GM21576 (cell line): ENCODE data around the gene NUFIP1.
"Not testable (repeated sequence)": the region's sequence is repeated elsewhere in the genome, so short reads cannot be mapped to it uniquely, and the experiment has no call there.

Source experiments
- ATAC-seq: cut with Tn5 transposase; IDR thresholded peaks from one replicate; pipeline ENCODE4 v1.9.1; 2021; ENCODE audit warnings: mild to moderate bottlenecking, moderate library complexity; ENCODE audit not compliant: unreplicated experiment

NUFIP1 gene

DNA sequence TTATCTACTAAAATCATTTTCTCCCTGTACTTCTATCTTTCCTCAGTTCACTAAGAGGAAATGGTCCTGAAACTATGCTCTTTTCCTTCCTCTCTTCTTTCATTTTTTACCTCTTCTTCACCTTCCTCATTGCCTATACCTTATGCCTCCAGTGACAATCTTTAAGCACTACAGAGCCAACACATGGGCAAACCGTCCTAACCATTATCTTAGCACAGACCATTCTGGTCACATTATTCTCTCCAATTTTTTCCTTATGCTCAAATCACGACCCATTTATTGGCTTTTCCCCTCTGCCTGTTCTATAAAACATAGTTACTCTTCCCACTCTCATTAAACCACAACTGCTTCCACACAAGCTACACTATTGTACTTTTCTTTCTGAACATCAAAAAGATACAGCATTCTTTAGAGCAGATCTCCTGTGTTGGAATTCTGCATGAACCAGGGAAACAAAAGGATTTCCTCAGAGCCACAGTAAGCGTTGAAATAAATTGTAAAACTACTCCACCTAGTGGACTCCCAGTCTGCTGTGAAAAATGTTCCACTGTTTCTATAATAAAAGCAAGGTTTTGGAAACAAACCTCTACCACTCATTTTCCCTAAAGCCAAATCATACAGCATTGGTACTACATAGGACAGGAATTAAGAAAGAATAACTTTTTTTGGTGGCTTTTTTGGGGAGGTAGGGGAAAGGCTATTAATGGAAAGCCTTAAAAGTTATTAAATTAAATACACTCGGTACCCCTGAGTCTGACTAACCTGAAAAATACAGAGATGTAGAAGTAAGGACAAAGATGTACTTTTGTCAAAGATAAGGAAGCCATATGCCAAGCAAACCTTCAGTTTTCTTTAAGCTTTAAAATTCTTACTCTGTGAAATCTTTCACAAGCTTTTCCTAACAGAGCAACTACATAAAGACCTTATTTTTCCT, 19.5 kb downstream of the NUFIP1 start:
- no peak for ATAC-seq

DNA sequence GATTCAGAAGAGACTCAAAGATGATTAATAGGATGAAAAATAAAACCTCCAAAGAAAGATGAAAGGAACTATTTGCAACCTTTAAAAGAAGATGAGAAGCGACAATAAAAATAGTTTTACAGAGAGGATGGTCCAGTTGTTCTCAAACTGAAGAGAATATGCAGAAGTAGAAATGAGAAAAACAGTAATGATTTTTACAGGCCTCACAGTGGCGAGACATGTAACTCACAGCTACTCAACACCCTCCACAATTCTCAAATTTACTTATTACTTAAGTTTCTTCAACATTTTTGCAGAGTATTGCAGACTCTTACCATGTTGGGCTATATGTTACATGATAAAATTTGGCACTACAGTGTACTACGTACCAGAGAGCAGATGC, 20.8 kb downstream of the NUFIP1 start:
- no peak for ATAC-seq

DNA sequence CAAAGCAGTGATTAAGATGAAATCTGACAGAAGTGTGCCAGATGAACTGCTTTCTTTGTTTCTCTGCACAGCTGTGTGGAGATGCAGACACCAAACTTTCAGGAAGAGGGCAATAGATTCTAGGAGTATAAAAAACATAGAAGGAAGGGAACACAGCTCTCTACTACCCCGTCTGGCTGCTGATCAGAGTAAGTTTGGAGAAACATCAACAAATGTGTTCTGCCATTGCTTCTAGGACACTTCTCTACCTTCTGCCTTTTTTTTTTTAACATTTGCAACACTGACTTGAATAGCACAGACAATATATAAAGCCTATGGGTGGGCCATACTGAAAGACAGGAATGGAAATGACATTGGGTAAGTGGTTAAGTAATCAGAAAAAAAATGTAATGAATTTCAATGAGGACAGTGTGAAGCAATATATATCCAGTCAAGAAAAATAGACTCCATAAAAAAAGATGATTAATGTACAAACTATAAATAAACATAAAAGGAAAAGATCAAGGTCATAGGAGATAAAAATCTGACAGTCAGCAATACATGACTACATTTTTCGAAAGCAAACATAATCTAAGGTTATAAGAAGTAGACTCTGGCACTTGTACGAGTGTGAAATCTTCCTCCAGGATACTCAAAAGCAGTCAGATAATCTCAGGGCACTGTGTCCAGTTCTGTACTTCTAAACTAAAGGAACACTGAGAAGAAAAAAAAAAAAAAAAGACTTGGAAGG, 21.4 kb downstream of the NUFIP1 start:
- no peak for ATAC-seq

DNA sequence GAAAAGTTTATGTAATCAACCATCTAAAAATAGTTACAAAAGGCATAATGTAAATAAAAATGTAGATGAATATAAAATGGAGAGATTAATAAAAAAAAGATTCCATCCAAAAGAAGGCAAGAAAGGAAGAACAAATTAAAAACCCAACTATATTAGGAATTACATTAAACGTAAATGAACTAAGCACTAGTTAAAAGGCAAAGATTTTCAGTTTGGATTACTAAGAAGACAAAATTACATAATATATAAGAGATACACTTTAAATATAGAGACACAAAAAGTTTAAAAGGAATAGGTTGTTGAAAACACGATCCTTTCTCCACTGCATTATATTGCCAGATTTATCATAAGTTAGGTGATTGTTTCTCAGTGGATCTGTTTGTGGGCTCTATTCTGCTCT, 27.3 kb downstream of the NUFIP1 start:
- no peak for ATAC-seq

DNA sequence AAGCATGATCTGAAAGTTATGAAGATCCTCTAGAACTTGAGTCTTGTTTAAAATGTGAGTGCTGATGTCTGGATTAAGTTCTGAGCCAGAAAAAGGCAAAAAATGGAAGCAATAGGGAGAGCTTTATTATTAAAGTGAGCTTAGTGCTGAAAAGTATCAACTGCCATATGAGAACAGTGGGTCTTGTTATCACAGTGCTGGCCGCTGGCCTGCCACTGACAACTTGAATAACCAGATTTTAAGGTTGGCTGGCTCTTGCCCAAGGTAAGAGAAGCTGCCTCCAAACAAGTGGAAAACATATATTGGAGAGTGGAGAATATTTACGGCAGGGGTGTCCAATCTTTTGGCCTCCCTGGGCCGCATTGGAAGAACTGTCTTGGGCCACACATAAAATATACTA, 33.9 kb downstream of the NUFIP1 start:
- no peak for ATAC-seq

DNA sequence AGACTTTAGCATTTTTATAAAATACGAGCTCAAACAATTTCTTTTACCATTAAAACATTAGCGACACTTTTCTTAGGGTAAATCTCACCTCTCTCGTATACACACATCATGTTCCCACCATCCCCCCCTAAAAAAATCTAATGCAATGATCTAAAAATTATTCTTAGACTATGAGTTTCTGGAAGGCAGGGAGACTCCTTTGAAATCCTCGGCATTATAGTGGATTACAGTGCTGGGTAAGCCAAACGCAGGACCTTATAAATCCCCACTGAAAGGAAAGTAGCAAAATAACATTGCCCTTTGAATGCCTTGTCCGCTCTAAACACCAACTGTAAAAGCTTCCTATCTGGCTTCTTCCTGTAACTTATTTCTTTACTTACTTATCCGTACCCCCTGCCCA, 35.0 kb downstream of the NUFIP1 start:
- no peak for ATAC-seq

DNA sequence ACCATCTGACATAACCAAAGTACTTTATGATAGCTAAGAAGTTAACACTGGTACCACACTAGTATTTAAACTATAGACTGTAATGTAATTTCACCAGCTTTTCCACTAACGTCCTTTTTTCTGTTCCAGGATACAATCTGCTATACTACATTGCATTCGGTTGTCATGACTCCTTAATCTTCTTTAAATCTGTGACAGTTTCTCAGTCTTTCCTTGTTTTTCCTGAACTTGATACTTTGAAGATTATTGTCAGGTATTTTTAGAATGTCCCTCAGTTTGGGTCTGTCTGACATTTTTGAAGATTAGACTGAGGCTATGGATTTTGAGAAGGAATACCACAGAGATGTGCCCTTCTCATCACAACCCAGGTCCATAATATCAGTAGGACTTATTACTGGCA, 36.6 kb downstream of the NUFIP1 start:
- no peak for ATAC-seq

DNA sequence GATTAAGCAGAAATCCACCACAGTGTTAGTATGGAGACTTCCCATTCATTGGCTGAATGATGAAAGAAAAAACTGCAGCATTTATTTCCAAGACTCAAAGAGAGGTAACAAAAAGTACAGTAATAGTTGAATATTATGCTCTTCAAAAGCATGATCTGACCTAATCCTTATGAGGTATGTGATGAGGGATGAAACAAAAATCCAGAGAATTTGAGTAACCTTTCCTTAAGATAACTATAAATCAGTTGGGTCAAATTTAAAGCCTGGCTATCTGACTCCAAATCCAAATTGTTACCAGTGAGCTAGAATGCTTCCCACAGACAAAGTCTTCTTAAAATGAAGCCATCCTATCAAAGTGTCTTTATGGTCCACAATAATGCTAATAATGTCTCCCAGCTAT, 38.1 kb downstream of the NUFIP1 start:
- ATAC-seq: no peak

DNA sequence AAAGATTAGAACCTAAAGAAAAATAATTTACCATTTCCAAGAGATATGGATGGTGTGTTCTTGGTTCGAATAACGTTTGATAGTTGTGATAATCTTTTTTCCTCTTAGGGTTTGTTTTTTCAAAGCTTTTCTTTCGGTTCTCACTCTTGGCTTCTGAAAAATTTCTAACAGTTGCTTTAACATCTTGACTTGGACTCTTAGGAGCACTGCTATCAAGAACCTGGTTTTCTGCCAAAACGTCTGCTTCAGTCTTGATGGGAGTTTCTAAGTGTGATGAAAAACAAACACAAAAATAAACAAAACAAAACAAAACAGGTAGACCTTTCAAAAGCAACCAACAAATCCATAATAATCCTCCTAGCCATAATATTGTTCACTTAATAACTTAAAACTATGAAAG, 45.9 kb downstream of the NUFIP1 start:
- not testable (repeated sequence) for ATAC-seq

DNA sequence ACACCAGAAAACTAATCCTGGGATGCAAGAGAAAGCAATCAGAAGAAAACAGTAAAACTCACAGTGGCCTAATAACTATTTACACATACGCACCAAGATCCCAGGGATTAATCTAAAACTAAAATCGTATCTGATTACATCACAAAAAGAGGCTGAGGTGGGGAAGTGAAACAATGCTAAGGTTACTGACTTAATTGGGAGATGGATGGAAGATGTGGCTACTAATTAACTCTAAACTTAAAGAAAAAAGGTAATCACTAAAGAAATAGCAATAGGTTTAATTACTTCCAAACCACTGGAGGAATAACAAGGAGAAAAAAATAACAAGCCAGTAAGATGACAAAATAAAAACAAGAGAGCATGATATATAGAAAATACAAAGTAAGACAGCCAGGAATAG, 50.4 kb downstream of the NUFIP1 start:
- no peak for ATAC-seq

DNA sequence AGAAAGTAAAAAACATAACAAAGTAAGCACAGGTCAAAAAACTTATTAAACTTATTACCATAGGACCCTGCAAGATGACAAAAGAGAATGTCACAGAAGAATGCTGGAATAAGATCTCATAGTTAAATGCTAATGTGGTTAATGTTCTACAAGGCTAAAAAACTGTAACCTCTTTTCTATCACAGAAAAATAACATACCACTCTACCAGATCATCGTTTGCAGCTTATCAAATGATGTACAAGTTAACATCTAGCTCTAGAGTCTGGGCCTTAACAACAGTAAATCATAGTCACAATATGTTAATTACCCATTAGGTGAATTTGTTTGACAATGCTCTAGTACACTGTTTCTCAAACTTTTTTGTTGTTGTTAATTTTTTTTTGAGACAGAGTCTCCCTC, 53.0 kb downstream of the NUFIP1 start:
- ATAC-seq: no peak

DNA sequence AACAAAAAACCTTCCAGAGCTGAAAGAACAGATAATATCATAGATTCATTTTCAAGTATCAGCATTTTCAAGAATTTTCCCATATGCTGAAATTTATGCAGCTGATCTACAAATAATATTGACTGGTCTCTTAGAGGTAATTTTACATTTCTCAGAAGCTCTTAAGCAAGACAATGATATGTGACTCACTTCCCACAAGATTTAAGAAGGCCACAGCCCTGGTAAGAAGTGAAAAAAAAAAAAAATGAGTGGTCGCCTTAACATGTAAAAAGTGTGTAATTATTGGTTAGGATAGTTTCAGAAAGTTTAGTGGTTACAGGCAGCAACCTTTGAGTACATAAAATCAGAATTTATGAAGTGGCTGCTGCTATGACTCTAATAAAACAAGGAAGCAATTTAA, 54.5 kb downstream of the NUFIP1 start:
- no peak for ATAC-seq

DNA sequence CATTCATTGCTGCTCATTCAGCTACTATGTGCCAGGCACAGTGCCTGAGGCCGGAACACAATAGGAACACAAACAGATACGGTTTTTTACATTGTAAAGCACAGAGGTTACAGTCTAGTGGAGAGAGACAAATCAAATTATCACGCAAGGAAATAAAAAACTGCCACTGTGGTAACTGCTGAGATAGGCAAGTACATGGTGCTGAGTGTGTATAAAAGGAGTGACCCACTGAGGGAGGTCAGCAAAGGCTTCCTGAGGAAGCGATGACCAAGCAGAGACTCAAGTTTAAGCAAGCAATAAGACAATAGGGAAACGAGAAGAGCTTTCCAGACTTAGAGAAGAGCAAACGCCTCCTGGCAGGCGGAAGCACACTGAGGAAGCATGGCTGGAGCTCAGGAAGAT, 56.4 kb downstream of the NUFIP1 start:
- ATAC-seq: no peak

DNA sequence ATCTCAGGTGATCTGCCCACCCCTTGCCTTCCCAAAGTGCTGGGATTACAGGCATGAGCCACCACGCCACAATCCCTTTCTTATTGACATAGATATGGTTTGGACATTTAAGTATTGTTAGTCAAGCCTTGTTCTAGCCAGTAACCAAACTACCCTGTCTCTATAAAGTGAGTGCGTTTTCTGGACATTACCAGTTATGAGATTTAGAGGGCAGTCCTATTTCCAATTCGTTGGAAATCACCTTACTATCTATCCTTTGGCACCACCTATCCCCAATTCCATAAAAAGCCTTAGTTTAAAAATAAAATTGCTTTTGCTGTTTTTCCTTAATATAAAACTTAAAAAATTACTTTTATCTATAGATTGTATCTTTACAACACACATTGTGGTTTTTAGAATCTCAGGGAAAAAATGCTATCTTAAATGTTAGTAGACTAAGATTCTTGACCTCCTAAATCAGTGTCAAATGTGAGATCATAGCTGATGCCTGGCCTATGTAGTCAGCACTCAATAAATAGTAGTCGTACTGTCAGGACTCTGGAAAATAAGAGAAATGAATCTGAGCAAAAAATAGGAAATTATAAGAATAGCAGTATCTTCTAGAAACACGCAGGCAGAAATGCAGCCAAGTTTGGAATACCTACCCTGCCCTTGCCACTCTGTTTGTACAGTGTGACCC, 57.0 kb downstream of the NUFIP1 start:
- no peak for ATAC-seq

DNA sequence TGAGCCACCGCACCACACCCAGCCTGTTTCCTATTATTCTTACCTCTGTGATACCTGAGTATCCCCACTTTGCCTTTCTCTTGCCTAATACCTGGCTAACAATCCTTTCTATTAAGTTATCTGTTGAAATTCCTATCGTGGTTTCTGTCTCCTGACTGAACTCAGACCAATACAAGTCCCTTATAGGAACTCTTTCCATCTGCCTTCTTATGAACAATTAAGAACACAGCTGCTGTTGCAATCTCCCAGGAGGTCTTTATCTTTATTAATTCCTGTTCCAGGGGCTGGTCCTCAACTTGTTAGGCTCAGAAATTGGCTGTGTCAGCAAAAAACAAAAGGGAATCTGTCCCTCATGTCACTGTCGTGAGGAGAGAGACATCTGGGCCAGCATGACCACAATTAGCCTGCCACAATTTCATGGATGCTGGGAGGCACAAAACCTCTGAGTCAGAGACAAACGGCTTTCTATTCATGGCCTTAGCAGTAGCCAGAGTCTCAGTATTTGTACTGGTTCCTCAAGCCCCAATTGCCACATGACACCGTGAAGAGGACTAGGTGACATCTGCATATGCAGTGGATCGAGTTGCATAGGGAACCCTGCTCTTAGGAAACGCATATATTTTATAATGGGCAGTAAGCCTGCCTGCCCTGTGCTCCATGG, 58.2 kb downstream of the NUFIP1 start:
- ATAC-seq: no peak

DNA sequence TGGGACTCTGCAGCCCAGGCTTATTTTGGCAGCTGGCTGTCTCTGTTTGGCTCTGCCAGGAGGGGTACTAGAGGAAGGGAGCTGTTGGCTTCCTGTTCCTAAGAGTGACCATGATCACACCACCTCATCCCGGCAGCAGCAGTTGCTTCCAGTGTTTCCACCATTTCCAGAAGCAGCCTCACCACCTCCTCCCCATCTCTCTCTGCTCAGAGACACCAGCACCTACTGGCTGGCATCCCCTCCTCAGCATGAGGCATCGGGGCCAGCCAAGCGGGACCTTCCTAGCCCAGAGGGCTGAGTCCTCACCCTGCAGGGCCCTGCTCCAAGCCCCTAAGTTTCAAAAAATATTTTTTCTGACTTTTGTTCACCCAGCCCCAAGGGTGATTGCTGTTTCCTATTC, 59.0 kb downstream of the NUFIP1 start:
- no peak for ATAC-seq

DNA sequence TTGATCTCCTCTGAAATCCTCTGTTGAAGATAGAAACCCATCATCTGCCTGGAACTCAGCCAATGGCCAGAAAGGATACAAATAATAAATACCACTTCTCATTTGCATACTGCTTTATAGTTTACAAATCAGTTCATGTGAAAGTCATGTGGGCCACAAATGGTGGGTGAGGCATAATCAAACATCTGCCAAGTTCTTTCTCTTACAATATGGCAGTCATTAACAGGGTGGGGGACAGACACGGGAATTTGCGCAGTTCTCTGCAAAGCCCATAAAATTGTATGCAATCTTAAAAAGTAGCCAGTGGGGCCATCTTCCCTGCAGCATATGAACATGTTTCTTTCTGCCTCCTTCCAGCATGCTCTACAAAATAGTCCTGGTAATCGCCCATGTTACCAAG, 59.6 kb downstream of the NUFIP1 start:
- no peak for ATAC-seq

DNA sequence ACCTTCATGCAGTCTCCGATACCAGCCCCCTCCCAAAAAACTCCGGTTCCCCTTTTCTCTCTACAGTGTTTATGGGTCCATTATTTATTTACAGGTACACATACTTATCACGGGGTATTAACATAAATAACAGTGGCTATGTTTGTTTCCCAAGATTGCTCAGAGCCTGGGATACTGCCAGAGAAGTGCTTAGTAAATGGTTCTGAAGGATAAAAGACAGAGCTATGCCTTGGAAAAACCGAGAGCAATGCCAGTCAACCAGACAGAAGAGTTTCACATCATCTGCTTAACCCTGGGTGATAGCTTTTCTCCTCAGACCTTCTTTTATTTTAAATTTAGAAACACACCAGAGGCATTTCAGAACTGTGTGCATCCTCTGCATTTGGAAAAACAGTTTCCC, 61.3 kb downstream of the NUFIP1 start:
- no peak for ATAC-seq

DNA sequence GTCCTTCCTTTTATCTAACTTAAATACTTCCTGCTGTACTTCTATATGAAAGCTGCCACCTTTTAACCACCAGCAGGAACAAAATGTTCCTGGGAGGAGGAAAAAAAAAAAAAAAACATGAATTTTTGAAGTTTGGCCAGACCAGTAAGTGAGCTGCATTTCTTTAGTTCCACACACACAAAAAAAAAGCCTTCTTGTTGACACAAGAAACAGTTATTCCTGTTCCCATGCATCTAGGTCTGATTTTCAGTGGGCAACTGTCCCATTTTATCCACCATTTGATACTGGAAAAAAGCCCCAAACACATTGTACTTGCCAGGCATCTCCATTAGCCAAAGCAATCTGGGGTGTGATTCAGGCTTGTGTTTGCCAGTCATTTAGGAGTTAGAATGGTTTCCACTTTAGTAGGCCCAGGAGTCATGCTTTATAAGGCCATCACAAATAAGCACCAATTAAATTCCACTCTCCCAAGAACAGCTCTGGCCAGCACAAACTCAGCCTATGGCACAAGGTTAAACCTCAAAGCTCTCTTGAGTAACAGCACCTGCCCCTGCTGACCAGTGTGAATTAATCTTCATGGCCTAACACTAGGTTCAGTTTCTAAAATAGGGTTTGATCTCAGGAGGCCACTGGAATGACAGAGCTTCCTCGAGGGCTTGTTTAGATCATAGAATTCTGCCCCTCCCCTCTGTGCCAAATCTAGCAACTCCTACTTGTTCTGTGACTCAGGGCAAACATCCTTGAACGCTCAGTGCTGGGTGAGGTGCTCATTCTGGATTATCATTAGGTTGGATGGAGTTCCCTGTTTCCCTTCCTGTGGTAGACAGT, 67.1 kb downstream of the NUFIP1 start:
- ATAC-seq: no peak

DNA sequence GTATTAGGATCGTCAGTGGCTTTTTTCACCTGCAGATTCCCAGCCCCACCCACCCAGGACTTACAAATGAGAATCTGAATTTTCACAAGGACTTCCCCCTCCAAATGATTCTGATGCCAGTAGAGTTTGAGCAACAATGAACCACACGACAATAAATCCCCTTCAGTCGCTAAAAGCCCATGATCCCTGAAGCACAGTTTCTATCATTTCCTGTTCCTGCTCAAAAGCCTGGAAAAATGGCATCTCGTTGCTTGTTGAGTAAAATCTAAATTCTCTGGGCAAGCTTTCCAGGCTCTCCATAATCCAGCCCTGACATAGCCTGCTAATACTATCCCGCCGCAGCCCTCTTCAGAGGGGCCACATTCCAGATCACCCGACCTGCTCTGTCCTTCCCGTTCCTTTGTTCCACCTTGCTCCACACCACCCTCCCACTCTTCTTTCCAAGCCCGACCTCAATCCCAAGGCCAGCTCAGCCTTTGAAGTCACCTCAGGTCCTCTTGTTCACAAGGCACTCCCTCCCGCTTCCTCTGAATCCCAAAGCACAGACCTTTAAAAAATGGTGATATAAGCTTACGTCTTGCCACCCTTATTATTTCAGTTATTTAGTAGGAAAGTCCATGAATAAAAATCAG, 67.9 kb downstream of the NUFIP1 start:
- no peak for ATAC-seq
